GM18519 (cell line): ENCODE data around the gene SPOUT1.

Source experiments
- ATAC-seq: cut with Tn5 transposase; IDR thresholded peaks from one replicate; pipeline ENCODE4 v1.9.1; 2021; ENCODE audit warnings: mild to moderate bottlenecking, moderate library complexity; ENCODE audit not compliant: unreplicated experiment, low FRiP score

SPOUT1 gene

DNA sequence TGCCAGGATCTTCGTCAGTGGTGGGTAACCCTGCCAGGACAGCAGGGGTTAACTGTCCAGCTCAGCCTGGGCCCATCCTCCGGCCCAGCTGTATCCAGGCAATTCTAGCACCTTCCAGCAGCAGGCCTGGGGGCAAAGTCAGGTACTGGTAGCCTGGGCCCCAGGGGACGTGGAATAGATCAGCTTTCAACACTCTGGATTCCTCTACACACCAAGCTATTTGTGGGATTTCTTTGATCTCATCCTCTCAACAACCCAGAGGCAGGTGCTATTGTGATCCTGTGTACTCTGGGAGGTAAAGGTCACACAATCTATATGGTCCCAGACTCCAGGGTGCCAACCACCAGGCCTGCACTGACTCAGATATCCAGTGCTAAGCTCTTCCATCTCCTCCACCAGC lies 8.7 kb upstream of the SPOUT1 start:
- no peak for ATAC-seq

DNA sequence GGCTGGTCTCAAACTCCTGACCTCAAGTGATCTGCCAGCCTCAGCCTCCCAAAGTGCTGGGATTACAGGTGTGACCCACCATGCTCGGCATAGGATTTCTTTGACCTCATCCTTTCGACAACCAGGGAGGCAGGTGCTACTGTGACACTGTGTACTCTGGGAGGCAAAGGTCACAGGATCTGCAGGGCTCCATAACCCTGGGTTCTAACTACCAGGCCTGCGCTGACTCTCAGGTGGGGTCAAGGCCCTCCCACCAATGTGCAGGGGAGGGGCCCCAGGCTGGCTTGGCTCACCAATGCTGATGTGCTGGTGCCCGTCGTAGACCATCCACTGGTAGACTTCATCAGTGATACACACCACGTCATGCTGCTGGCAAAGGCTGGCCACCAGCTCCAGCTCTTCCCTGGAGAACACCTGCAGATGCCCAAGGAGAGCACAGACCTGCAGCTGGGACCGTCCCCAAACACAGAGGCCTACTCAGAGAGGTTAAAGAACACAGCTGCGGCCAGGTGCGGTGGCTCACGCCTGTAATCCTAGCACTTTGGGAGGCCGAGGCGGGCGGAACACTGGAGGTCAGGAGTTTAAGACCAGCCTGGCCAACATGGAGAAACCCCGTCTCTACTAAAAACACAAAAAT lies 7.0 kb upstream of the SPOUT1 start:
- no peak for ATAC-seq

- ATAC-seq: no peak
Observed at GRCh38 chr9:128835246-128836210, 5.9 kb upstream of the SPOUT1 start.

- no peak for ATAC-seq
Observed at GRCh38 chr9:128833696-128834095, 4.1 kb upstream of the SPOUT1 start.

GRCh38 chr9:128828719-128829452 lies 708 bp downstream of the SPOUT1 start:
- ATAC-seq: peak; percentile 11

GRCh38 chr9:128828267-128828666 lies 1.3 kb downstream of the SPOUT1 start:
- ATAC-seq: no peak

DNA sequence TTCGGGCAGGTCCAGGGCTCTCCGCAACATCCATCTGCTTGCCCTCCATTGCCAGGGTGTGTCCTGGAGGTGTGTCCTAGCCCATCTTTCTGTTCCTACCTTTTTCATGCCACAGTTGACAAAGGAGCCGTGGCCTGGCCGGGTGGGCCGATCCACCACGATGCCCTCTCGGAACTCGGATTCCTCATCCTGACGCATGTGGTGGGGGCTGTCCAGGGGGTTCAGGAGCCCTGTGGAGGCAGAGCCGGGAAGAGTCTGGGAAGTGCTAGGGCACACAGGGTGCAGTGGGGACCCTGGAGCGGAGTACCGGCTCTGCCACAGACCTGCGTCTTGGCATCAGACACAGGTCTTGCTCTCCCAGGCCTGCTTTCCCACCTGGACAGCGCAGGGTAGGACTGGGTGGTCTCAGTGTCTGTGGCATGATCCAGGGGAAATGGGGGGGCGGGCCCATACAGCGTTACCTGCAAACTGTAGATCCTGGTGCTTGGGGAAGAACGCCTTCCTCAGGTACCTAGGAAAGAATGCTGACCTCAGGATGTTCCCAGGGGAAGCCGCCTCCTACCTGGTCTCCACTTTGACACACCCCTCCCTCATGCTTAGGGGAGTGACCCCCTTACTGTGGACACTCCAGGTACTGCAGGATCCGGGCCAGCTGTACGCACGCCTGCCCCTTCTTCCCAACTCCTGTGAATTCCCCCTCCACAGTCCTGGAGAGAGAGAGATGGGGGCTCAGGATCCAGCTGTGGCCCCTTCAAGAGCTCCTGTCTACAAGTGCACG lies 3.5 kb downstream of the SPOUT1 start:
- ATAC-seq: no peak

GRCh38 chr9:128824911-128825310 lies 4.7 kb downstream of the SPOUT1 start:
- ATAC-seq: no peak

DNA sequence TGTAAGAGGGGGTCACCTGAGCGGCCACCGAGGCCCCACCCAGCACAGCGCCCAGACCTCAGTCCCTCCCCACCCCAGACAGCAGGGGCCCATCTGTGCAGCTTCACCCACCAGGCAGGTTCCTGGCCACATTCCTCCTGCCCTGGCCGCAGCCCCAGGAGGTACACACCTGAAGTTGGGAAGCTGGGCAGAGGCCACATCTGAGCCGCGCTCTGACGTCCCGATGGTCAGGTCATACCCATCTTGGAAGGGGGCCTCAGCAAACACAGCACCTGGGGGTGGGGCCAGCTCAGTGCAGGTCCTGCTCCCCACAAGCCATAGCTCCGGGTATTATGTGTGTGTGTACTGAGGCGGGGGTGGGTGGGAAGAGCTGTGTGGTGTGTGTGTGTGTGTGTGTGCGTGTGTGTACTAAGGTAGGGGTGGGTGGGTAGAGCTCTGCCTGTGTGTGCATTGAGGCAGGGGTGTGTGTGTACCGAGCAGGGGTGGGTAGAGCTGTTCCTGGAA lies 5.6 kb downstream of the SPOUT1 start:
- ATAC-seq: no peak

DNA sequence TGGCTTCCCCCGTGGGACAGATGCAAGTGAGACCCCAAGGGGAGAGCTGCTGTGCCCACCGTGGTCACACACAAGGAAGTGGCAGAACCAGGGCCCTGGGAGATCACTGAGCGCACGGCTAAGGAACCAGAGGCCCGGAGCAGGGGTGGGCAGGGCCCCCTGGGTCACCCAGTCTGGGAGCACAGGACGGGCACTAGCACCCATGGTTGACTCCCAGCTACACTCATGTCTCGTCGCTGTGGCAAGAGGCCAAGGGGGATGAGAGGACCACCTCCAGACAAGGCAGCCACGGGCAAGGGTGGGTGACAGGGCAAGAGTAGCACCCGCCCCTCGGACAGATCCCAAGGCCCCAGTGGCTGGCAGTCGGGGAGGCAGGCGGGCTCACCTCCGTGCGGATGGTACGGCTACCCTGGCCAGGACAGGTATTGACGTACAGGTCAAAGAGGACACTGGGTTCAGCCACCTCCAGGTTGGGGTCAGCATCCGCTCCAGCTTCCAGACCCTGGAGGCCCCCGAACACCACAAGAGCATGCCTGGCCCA lies 6.2 kb downstream of the SPOUT1 start:
- ATAC-seq: no peak

GRCh38 chr9:128822407-128823042 lies 7.1 kb downstream of the SPOUT1 start:
- ATAC-seq: no peak

DNA sequence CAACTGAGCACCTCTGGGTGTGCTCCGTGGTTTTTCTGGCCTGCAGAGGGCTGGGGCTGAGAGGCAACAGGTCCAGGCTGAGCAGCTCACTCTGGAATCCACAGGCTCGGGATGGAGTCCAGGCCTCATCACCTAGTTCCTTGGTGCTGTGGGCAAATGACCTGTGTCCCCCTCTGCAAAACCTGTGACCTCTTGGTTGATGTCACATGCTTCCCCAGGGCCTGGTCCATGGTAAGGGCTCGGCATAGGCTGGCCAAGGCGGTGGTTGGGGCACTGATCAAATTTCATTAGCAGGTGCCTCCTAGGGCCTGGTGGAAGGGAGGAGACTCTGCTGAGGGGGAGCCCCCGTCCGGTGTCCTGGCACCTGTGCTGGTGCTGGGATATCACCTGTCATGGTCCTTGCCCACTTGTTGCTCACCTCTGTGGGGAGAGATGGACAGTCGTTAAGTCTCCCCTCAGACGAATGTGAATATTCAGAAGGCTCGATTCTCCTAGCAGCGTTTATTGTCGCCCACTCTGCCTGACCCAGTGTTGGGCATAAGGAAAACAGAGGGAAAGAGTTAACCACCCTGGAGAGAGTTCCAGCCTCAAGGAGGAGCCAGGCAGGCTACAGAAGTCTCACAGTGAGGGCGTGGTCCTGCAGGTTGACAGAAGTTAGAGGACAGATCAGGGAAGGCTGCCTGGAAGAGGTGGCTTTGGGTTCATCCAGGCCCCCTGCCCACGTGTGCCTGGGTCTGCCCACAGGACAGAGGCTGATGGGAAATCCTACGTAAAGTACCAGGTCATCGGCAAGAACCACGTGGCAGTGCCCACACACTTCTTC lies 7.8 kb downstream of the SPOUT1 start:
- ATAC-seq: no peak

GRCh38 chr9:128820665-128821583 lies 8.7 kb downstream of the SPOUT1 start:
- no peak for ATAC-seq

GRCh38 chr9:128819716-128820664 lies 9.6 kb downstream of the SPOUT1 start:
- no peak for ATAC-seq

DNA sequence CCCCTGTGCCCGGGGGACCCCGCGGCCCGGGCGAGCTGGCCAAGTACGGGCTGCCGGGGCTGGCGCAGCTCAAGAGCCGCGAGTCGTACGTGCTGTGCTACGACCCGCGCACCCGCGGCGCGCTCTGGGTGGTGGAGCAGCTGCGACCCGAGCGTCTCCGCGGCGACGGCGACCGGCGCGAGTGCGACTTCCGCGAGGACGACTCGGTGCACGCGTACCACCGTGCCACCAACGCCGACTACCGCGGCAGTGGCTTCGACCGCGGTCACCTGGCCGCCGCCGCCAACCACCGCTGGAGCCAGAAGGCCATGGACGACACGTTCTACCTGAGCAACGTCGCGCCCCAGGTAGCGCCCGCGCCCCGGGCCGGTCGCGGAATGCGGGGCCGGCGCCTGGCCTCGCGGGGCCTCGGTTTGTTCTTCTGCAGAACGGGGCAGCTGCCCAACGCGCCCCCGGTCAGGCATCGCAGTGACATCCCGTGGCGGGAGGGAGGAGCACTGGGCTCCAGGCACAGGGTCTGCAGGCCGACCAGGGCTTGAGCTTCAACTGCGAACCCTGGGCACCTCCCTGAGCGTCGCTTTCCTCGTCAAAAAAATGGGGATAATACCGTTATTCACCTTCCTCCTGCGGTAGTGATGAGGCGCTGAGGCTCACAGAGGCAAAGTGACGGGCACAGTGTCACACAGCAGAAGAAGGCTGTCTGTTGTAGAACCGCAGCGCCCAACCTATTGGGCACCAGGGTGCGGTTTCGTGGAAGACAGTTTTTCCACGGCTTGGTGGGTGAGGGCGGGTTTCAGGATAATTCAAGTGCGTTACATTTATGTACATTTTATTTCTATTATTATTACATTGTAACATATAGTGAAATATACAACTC lies 10.5 kb downstream of the SPOUT1 start:
- peak; percentile 35 for ATAC-seq
